Activated naive CD4-positive, alpha-beta T cell treated with anti-CD3 and anti-CD28 coated beads, Interleukin-2, amount 50 U/mL, for 24 hours (primary cell): ENCODE measurements around the gene ACR.

Experiments used
- H3K27ac Mint-ChIP-seq: one replicate; pipeline ENCODE4 v1.8.0; 2021; ENCODE audit warnings: mild to moderate bottlenecking, mixed read lengths
- H3K27me3 Mint-ChIP-seq: one replicate; pipeline ENCODE4 v1.8.0; 2021; ENCODE audit warnings: mixed read lengths
- H3K36me3 Mint-ChIP-seq: one replicate; pipeline ENCODE4 v1.8.0; 2021; ENCODE audit warnings: mixed read lengths
- H3K4me1 Mint-ChIP-seq: one replicate; pipeline ENCODE4 v1.8.0; 2021; ENCODE audit warnings: mixed read lengths
- H3K4me3 Mint-ChIP-seq: one replicate; pipeline ENCODE4 v1.8.0; 2021; ENCODE audit warnings: mild to moderate bottlenecking, mixed read lengths
- H3K9me3 Mint-ChIP-seq: one replicate; pipeline ENCODE4 v1.8.0; 2021; ENCODE audit warnings: mixed read lengths

ACR gene

GRCh38 chr22:50737728-50738648 lies at the start of gene ACR:
Gene ACR, plus strand, starts transcription at chr22:50738204. Its CDS starts 32 bp downstream, at chr22:50738236.
- Mint-ChIP-seq H3K9me3 (no peaks in the 10 kb centered on the region), H3K27me3 (no peaks in the 10 kb centered on the region), H3K4me3 (no peak within 1 kb of the TSS), H3K27ac (no peak within 1 kb of the TSS), H3K4me1 (no peaks in the 10 kb centered on the region), H3K36me3 (no peaks in the 10 kb centered on the region)

DNA sequence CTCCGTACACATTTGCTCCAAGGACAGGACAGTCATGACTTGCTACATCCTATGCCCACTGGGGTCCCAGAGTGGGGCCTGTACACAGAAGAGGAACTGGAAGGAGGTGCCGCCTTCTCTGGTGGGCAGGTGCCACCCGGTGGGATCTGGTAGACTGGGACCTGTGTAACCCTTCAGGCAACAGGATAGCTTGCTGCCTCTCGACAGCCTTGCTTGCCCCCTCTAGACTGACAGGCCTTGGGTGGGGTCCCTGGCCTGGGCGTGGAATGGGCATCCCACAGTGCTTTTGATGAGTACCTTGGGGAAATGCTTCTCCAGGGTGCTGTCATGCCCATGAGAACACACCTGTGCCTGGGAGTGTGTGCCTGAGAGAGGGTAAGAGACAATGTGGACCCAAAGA lies 49.6 kb upstream of the ACR start:
- Mint-ChIP-seq H3K4me3 (no peak overlapping the region), H3K27me3 (no peaks in the 10 kb centered on the region), H3K9me3 (no peaks in the 10 kb centered on the region), H3K4me1 (no peaks in the 10 kb centered on the region), H3K36me3 (no peaks in the 10 kb centered on the region), H3K27ac (no peak overlapping the region)

DNA sequence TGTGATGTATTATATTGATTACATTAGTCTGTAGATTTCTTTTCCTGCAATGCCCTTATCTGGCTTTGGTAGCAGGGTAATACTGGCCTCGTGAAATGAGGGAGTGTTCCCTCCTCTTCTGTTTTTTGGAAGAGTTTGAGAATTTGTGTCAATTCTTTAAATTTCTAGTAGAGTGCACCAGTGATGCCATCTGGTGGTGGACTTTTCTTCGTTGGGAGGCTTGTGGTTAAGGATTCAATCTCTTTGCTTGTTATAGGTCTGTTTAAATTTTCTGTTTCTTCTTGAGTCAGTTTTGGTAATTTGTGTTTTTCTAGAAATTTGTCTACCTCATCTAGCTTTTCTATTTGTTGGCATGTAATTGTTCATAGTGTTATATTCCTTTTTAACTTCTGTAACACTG lies 46.5 kb upstream of the ACR start:
- Mint-ChIP-seq H3K27ac (no peak overlapping the region), H3K4me1 (no peaks in the 10 kb centered on the region), H3K36me3 (no peaks in the 10 kb centered on the region), H3K9me3 (no peaks in the 10 kb centered on the region), H3K4me3 (no peak overlapping the region), H3K27me3 (no peaks in the 10 kb centered on the region)

- Mint-ChIP-seq H3K9me3 (no peaks in the 10 kb centered on the region), H3K27me3 (no peaks in the 10 kb centered on the region), H3K4me3 (no peak overlapping the region), H3K36me3 (no peaks in the 10 kb centered on the region), H3K27ac (no peak overlapping the region), H3K4me1 (no peaks in the 10 kb centered on the region)
These were observed 44.5 kb upstream of the ACR start for GRCh38 chr22:50693462-50693861.

GRCh38 chr22:50694099-50694605 lies 43.9 kb upstream of the ACR start:
- H3K4me1 Mint-ChIP-seq, result no peaks in the 10 kb centered on the region
- H3K27me3 Mint-ChIP-seq, result no peaks in the 10 kb centered on the region
- no peaks in the 10 kb centered on the region for H3K36me3 Mint-ChIP-seq
- H3K9me3 Mint-ChIP-seq, result no peaks in the 10 kb centered on the region
- no peak overlapping the region for H3K4me3 Mint-ChIP-seq
- H3K27ac Mint-ChIP-seq, result no peak overlapping the region

- H3K9me3 Mint-ChIP-seq, result no peaks in the 10 kb centered on the region
- H3K36me3 Mint-ChIP-seq, result no peaks in the 10 kb centered on the region
These were observed 43.1 kb upstream of the ACR start for GRCh38 chr22:50694766-50695420.

GRCh38 chr22:50695421-50696250 lies 42.4 kb upstream of the ACR start:
- H3K9me3 Mint-ChIP-seq, result no peaks in the 10 kb centered on the region
- no peaks in the 10 kb centered on the region for H3K36me3 Mint-ChIP-seq
- no peaks in the 10 kb centered on the region for H3K27me3 Mint-ChIP-seq
- H3K4me3 Mint-ChIP-seq, result no peak overlapping the region
- no peaks in the 10 kb centered on the region for H3K4me1 Mint-ChIP-seq
- H3K27ac Mint-ChIP-seq, result peak overlapping the region; percentile 17

More at GRCh38 chr22:50694766-50695420, 43.1 kb upstream of the ACR start:
- Mint-ChIP-seq H3K27me3 (no peaks in the 10 kb centered on the region), H3K4me3 (no peak overlapping the region), H3K4me1 (no peaks in the 10 kb centered on the region), H3K27ac (no peak overlapping the region)

GRCh38 chr22:50696251-50696798 lies 41.7 kb upstream of the ACR start:
- H3K27ac Mint-ChIP-seq, result peak overlapping the region; percentile 17
- no peaks in the 10 kb centered on the region for H3K27me3 Mint-ChIP-seq
- H3K36me3 Mint-ChIP-seq, result no peaks in the 10 kb centered on the region

DNA sequence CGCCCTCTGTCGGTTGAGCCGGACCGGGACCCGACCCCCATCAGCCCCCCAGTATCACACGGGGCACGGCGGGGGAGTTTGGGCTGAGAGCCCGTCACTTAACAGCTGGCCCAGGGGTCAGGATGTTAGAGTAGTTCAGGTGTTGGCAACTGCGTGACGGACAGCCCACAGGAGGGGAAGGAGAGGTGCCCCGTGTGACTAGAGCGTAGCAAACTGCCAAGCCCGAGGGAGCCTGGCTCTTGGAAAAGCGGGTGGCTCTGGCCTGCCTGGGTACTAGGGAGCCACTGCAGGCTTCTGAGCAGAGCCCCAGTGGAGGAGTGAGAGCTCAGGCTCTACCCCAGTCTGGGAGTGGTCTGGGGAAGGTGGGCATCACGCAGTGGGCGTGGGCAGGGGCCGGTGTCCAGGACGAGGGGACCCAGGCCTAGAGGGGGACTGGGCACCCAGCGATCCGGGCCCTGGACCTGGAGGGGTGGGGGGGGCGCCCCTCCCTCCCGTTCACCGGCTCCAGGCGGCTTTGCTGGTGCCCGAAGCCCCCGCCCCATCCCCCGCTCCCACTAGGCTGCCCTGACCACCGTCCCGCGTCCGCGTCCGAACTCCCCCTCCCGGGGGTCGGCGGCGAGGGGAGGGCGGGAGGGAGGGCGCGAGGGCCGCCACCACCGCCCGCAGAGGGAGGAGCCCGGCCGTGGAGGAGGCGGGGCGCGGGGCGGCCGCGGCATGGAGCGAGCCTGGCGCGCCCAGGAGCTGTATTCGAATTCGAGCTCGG lies 41.0 kb upstream of the ACR start:
- no peaks in the 10 kb centered on the region for H3K27me3 Mint-ChIP-seq
- no peaks in the 10 kb centered on the region for H3K9me3 Mint-ChIP-seq
- H3K27ac Mint-ChIP-seq, result no peak overlapping the region
- no peaks in the 10 kb centered on the region for H3K4me1 Mint-ChIP-seq
- H3K36me3 Mint-ChIP-seq, result no peaks in the 10 kb centered on the region
- H3K4me3 Mint-ChIP-seq, result no peak overlapping the region

More at GRCh38 chr22:50696251-50696798, 41.7 kb upstream of the ACR start:
- no peaks in the 10 kb centered on the region for H3K4me1 Mint-ChIP-seq
- no peaks in the 10 kb centered on the region for H3K9me3 Mint-ChIP-seq
- H3K4me3 Mint-ChIP-seq, result no peak overlapping the region

DNA sequence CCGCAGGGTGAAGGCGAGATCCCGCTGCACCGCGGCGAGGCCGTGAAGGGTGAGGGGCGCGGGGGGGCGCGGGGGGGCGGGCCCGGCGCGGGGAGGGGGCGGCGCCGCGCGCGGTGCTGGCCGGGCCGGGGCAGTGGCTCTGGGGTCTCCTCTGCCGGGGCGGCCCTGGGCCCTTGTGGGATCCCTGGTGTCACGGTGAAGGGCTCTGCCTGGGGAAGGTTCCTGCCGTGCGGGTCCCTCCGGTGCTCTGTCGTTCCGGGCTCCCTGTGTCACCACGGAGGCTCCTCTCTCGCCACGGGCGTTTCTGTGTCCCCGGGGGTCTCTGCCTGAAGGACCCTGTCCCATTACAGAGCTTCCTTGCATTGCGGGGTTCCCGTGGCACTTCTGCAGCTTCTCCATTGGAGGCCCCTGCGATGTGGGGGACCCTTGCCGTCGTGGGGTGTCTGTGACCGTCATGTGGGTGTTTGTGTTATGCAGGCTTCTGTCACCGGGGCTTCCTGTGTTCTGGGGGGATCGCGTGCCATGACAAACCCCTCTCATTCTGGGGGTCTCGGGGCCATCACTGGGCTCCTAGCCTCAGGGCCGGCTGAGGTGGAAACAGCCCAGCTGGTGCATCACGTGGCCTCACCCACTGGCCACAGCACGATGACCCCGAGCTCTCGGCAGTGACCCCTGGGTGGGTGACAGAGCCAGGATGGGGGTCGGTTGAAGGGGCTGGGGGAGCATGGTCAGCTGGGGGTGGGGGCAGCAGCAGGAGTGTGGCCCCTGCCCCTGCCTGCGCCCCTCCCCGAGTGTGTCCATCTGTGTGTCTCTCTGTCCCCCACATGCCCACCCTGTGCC lies 40.1 kb upstream of the ACR start:
- H3K4me3 Mint-ChIP-seq, result no peak overlapping the region
- no peaks in the 10 kb centered on the region for H3K9me3 Mint-ChIP-seq
- no peak overlapping the region for H3K27ac Mint-ChIP-seq
- H3K27me3 Mint-ChIP-seq, result no peaks in the 10 kb centered on the region
- H3K36me3 Mint-ChIP-seq, result no peaks in the 10 kb centered on the region
- peaks cover 9% of the 10 kb centered on the region for H3K4me1 Mint-ChIP-seq

DNA sequence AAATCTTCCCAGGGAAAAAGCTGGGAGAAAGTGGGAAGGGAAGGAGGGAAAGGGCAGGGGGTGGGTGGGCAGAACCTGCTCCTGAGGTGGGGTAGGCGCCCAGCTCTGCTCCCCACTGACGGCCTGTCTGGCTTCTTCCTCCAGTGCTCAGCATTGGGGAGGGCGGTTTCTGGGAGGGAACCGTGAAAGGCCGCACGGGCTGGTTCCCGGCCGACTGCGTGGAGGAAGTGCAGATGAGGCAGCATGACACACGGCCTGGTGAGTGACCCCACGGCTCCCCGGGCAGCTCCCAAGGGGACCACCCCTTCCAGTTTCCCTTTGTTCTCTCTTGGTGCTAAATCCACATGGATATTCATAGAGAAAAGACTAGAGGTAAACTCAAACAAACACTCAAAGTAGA lies 39.5 kb upstream of the ACR start:
- Mint-ChIP-seq H3K36me3 (no peaks in the 10 kb centered on the region), H3K27ac (no peak overlapping the region), H3K4me3 (no peak overlapping the region), H3K9me3 (no peaks in the 10 kb centered on the region), H3K27me3 (no peaks in the 10 kb centered on the region), H3K4me1 (peaks cover 9% of the 10 kb centered on the region)

DNA sequence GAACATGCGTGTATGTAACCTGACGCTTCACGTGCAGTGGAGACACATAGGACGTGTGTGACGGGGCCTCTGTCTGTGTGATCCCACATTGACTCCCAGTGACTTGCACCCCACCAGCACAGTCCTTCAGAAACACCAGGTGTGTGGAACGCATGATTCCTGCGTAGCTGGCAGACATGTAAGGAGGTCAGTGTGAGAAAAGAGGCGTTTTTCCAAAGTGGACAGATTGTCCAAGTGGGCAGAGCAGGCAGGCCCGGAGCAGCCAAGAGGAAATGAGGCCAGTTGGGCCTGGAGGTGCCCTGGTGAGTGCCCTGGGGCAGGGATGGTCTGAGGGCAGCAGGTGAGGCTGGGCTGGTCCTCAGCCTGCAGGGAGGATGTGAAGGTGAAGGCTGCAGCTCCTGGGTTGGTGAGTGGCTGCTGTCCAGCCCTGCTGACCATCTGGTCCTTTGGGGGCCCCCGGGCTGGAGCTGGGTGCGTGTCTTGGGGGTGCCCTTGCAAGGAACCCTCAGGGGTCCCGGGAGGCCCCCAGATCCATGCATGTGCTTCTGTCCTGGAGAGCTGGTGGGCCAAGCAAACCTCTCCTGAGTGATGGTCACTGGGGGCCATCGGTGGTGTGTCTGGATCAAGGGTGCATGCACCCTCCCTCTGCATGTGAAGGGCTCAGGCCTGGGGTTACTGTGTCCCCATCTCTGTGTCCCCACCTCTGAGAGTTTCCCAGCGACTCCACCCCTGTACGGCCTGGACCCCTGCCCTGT lies 38.8 kb upstream of the ACR start:
- Mint-ChIP-seq H3K4me3 (no peak overlapping the region), H3K27ac (no peak overlapping the region), H3K4me1 (peaks cover 9% of the 10 kb centered on the region), H3K27me3 (no peaks in the 10 kb centered on the region), H3K9me3 (no peaks in the 10 kb centered on the region), H3K36me3 (no peaks in the 10 kb centered on the region)

- Mint-ChIP-seq H3K36me3 (no peaks in the 10 kb centered on the region), H3K27me3 (no peaks in the 10 kb centered on the region), H3K9me3 (no peaks in the 10 kb centered on the region), H3K4me1 (peaks cover 9% of the 10 kb centered on the region), H3K27ac (no peak overlapping the region), H3K4me3 (no peak overlapping the region)
These were observed 38.1 kb upstream of the ACR start for GRCh38 chr22:50699756-50700386.
